Uterus (tissue), 4 donors: Measurements from ENCODE around the gene PNISR. TPM values are rescaled to one million over a fixed set of nuclear protein-coding genes. Genes with fewer than 3 reads are reported as not detected.

ENCODE experiments used
- DNase-seq, 2 donors: peaks; one replicate each; pipeline ENCODE4 v3.0.0-alpha.2; 2019 to 2020
- H3K27ac ChIP-seq, 2 donors: fragments of 200-600 bp; sonication (generic); 1 replicate in 1 of 2; 2 replicates in 1 of 2; pipeline ENCODE4 v1.5.1; 2016 to 2018
- H3K27me3 ChIP-seq, 2 donors: fragments of 200-600 bp; sonication (generic); one replicate each; pipeline ENCODE4 v1.5.1; 2018 to 2019; ENCODE audit warnings: control low read depth in 1 of 2
- H3K36me3 ChIP-seq, 2 donors: fragments of 200-600 bp; sonication (generic); one replicate each; pipeline ENCODE4 v1.5.1; 2019; ENCODE audit warnings: control low read depth in 1 of 2
- H3K4me1 ChIP-seq, 2 donors: fragments of 200-600 bp; sonication (generic); one replicate each; pipeline ENCODE4 v1.5.1; 2018 to 2019; ENCODE audit warnings: control low read depth in 1 of 2
- H3K4me3 ChIP-seq, 2 donors: fragments of 200-600 bp; sonication (generic); 1 replicate in 1 of 2; 2 replicates in 1 of 2; pipeline ENCODE4 v1.5.1; 2018 to 2019; ENCODE audit warnings: mild to moderate bottlenecking in 1 of 2
- H3K9me3 ChIP-seq, 2 donors: fragments of 200-600 bp; sonication (generic); one replicate each; pipeline ENCODE4 v1.5.1; 2019; ENCODE audit warnings: control low read depth in 1 of 2
- CTCF ChIP-seq, 4 experiments: fragments of 200-600 bp in 2 of 4; fragments of 450-650 bp in 2 of 4; sonication (generic) in 2 of 4; IDR thresholded peaks; one replicate each; pipeline ENCODE4 v1.5.1; 2016 to 2019; ENCODE audit warnings: antibody characterized with exemption in 4 of 4, mild to moderate bottlenecking in 2 of 4, moderate library complexity in 1 of 4
- POLR2A ChIP-seq, 2 donors: fragments of 450-650 bp; IDR thresholded peaks; one replicate each; pipeline ENCODE4 v1.6.1; 2016; ENCODE audit warnings: antibody characterized with exemption in 2 of 2, mild to moderate bottlenecking in 1 of 2, moderate library complexity in 1 of 2
- intact Hi-C: fragments of 100-400 bp; cut with DNase I; formaldehyde crosslinking; loops from one replicate; pipeline ENCODE4 v1.15.1; 2023; ENCODE audit warnings: low total_unique reads
- total RNA-seq, 4 donors: library from RNA; depleted of rRNA in 3 of 4; stranded (reverse); fragments of >200 nt in 3 of 4; gene quantifications; one replicate each; pipeline versions ENCODE4 v1.1.0 to v1.2.4, GENCODE V29; 2014 to 2023
- donor health status: DM: yes; HTN: yes; CAD: no.

Gene PNISR
- total RNA-seq, 4 donors from 2014 or later, result 107 to 265 (median 153) TPM

GRCh38 chr6:99364026-99364425, 61.1 kb downstream of the PNISR start:
- Histone ChIP-seq H3K4me1 (no peaks in the 10 kb centered on the region), H3K9me3 (no peaks in the 10 kb centered on the region), H3K4me3 (no peak overlapping the region), H3K36me3 (no peaks in the 10 kb centered on the region), H3K27me3 (no peaks in the 10 kb centered on the region), H3K27ac (no peak overlapping the region)
- intact Hi-C loops, result no loop called here
- no peak for DNase-seq
- no peak for TF ChIP-seq CTCF (IDR thresholded peaks at IDR 0.05)
- no peak for TF ChIP-seq POLR2A (IDR thresholded peaks at IDR 0.05)

GRCh38 chr6:99362678-99363268, 62.3 kb downstream of the PNISR start:
- H3K27me3 ChIP-seq, result no peaks in the 10 kb centered on the region
- H3K4me1 ChIP-seq, result no peaks in the 10 kb centered on the region
- no peaks in the 10 kb centered on the region for H3K36me3 ChIP-seq
- intact Hi-C loops, result no loop called here
- no peak overlapping the region for H3K27ac ChIP-seq
- no peak overlapping the region for H3K4me3 ChIP-seq
- TF ChIP-seq CTCF (IDR thresholded peaks at IDR 0.05) (no peak), POLR2A (IDR thresholded peaks at IDR 0.05) (no peak)
- DNase-seq, result no peak
- no peaks in the 10 kb centered on the region for H3K9me3 ChIP-seq

- no peaks in the 10 kb centered on the region for H3K36me3 ChIP-seq
- no peak overlapping the region for H3K27ac ChIP-seq
- intact Hi-C loops, result no loop called here
- H3K4me1 ChIP-seq, result no peaks in the 10 kb centered on the region
- H3K9me3 ChIP-seq, result no peaks in the 10 kb centered on the region
- no peak for DNase-seq
- no peak for TF ChIP-seq CTCF (IDR thresholded peaks at IDR 0.05)
- TF ChIP-seq POLR2A (IDR thresholded peaks at IDR 0.05), result no peak
- no peak overlapping the region for H3K4me3 ChIP-seq
- no peaks in the 10 kb centered on the region for H3K27me3 ChIP-seq
These were observed 65.3 kb downstream of the PNISR start for GRCh38 chr6:99359800-99360199.

- no peak for TF ChIP-seq CTCF (IDR thresholded peaks at IDR 0.05)
- TF ChIP-seq POLR2A (IDR thresholded peaks at IDR 0.05), result no peak
- no peaks in the 10 kb centered on the region for H3K27me3 ChIP-seq
- intact Hi-C loops, result no loop called here
- H3K27ac ChIP-seq, result no peak overlapping the region
- no peaks in the 10 kb centered on the region for H3K4me1 ChIP-seq
- no peak overlapping the region for H3K4me3 ChIP-seq
- DNase-seq, result no peak
- no peaks in the 10 kb centered on the region for H3K9me3 ChIP-seq
- no peaks in the 10 kb centered on the region for H3K36me3 ChIP-seq
These were observed 68.5 kb downstream of the PNISR start for GRCh38 chr6:99356641-99357040.

- intact Hi-C loops, result no loop called here
- TF ChIP-seq CTCF (IDR thresholded peaks at IDR 0.05) (no peak), POLR2A (IDR thresholded peaks at IDR 0.05) (no peak)
These were observed 70.1 kb downstream of the PNISR start for GRCh38 chr6:99354983-99355382.

More at GRCh38 chr6:99354983-99355382, 70.1 kb downstream of the PNISR start:
- no peak for DNase-seq
- H3K27ac ChIP-seq, result no peak overlapping the region
- H3K4me1 ChIP-seq, result no peaks in the 10 kb centered on the region
- no peak overlapping the region for H3K4me3 ChIP-seq
- no peaks in the 10 kb centered on the region for H3K27me3 ChIP-seq
- H3K36me3 ChIP-seq, result no peaks in the 10 kb centered on the region
- H3K9me3 ChIP-seq, result no peaks in the 10 kb centered on the region
